ENCODE results near the gene TMPO.
"Not testable (repeated sequence)": the region's sequence is repeated elsewhere in the genome, so short reads cannot be mapped to it uniquely, and the experiment has no call there.

The TMPO gene

DNA sequence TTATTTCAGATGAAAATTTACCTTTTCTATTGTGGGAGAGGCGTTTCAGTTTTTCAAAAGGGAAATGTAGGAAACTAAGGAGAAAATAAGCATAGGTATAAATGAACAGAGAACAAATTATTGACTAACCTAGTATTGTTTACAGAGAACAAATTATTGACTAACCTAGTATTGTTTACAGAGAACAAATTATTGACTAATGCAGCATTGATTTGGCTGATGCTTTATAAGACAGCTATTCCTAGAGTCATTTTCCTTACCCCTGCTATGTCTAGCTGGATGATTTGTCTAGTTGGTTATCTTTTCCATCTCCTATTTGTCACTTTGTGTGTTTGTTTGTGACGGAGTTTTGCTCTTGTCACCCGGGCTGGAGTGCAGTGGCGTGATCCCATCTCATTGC lies 22.6 kb downstream of the TMPO start:
- Histone ChIP-seq H3K4me2 (ENCODE audit: low read length) (no peak overlapping the region), H3K27ac (no peak overlapping the region), H3K27me3 (ENCODE audit: control insufficient read depth, insufficient read depth, low read length) (no peaks in the 10 kb centered on the region), H3K9ac (no peak overlapping the region), H3K9me3 (ENCODE audit: control insufficient read depth, low read length) (no peaks in the 10 kb centered on the region), H3K4me1 (peaks cover 9% of the 10 kb centered on the region), H3K79me2 (no peaks in the 10 kb centered on the region), H3K36me3 (ENCODE audit: control insufficient read depth, insufficient read depth, low read length) (no peaks in the 10 kb centered on the region), H3K4me3 (ENCODE audit: low read depth, low read length) (no peak overlapping the region), H2AFZ (no peak overlapping the region)
- TF ChIP-seq, protein P1, sequence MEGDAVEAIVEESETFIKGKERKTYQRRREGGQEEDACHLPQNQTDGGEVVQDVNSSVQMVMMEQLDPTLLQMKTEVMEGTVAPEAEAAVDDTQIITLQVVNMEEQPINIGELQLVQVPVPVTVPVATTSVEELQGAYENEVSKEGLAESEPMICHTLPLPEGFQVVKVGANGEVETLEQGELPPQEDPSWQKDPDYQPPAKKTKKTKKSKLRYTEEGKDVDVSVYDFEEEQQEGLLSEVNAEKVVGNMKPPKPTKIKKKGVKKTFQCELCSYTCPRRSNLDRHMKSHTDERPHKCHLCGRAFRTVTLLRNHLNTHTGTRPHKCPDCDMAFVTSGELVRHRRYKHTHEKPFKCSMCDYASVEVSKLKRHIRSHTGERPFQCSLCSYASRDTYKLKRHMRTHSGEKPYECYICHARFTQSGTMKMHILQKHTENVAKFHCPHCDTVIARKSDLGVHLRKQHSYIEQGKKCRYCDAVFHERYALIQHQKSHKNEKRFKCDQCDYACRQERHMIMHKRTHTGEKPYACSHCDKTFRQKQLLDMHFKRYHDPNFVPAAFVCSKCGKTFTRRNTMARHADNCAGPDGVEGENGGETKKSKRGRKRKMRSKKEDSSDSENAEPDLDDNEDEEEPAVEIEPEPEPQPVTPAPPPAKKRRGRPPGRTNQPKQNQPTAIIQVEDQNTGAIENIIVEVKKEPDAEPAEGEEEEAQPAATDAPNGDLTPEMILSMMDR (IDR thresholded peaks at IDR 0.05) = no peak

DNA sequence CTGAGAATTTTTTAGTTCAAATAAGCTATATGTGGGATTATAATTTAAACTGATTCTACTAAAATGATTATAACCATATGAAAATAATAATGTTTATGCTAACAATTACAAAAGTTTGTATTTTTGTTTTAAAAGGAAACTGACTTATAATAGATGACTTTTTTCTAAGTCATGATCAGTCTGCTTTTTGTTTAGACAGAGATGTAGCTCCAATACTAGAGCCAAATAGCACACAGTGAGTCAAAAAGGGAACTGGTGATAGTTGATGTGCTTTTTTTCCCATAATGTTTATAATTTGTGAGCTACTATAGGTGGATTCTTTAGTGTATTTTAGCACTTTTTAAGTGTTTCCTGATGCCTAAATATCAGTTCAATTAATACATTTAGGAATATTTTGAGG lies 28.3 kb downstream of the TMPO start:
- TF ChIP-seq, protein P1 (IDR thresholded peaks at IDR 0.05) = no peak
- no peak overlapping the region for H3K27ac ChIP-seq
- H3K27me3 ChIP-seq (ENCODE audit: control insufficient read depth, insufficient read depth, low read length) = no peaks in the 10 kb centered on the region
- no peak overlapping the region for H3K9ac ChIP-seq
- H3K4me3 ChIP-seq (ENCODE audit: low read depth, low read length) = no peak overlapping the region
- H3K79me2 ChIP-seq = no peaks in the 10 kb centered on the region
- no peaks in the 10 kb centered on the region for H3K36me3 ChIP-seq (ENCODE audit: control insufficient read depth, insufficient read depth, low read length)
- no peaks in the 10 kb centered on the region for H3K4me1 ChIP-seq
- no peak overlapping the region for H2AFZ ChIP-seq
- no peaks in the 10 kb centered on the region for H3K9me3 ChIP-seq (ENCODE audit: control insufficient read depth, low read length)
- H3K4me2 ChIP-seq (ENCODE audit: low read length) = no peak overlapping the region

DNA sequence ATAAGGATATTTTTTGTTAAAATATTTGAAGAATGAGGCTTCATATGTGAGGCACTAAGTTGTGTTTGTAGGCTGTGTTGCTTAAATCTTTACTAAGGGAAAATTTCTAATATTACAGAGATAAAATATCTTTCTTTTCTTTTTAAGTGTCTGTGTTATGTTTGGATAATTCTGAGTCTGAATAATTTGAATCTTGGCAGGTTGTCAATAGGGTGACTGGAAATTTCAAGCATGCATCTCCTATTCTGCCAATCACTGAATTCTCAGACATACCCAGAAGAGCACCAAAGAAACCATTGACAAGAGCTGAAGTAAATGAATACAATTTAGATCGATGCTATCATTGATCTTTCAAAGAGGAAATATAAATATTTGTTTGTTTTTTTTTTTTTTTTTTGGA lies 29.4 kb downstream of the TMPO start:
- no peak overlapping the region for H3K27ac ChIP-seq
- H3K36me3 ChIP-seq (ENCODE audit: control insufficient read depth, insufficient read depth, low read length) = no peaks in the 10 kb centered on the region
- TF ChIP-seq, protein P1 (IDR thresholded peaks at IDR 0.05) = no peak
- no peaks in the 10 kb centered on the region for H3K27me3 ChIP-seq (ENCODE audit: control insufficient read depth, insufficient read depth, low read length)
- no peaks in the 10 kb centered on the region for H3K4me1 ChIP-seq
- no peaks in the 10 kb centered on the region for H3K9me3 ChIP-seq (ENCODE audit: control insufficient read depth, low read length)
- H3K4me2 ChIP-seq (ENCODE audit: low read length) = no peak overlapping the region
- H3K4me3 ChIP-seq (ENCODE audit: low read depth, low read length) = no peak overlapping the region
- H2AFZ ChIP-seq = no peak overlapping the region
- no peaks in the 10 kb centered on the region for H3K79me2 ChIP-seq
- no peak overlapping the region for H3K9ac ChIP-seq

DNA sequence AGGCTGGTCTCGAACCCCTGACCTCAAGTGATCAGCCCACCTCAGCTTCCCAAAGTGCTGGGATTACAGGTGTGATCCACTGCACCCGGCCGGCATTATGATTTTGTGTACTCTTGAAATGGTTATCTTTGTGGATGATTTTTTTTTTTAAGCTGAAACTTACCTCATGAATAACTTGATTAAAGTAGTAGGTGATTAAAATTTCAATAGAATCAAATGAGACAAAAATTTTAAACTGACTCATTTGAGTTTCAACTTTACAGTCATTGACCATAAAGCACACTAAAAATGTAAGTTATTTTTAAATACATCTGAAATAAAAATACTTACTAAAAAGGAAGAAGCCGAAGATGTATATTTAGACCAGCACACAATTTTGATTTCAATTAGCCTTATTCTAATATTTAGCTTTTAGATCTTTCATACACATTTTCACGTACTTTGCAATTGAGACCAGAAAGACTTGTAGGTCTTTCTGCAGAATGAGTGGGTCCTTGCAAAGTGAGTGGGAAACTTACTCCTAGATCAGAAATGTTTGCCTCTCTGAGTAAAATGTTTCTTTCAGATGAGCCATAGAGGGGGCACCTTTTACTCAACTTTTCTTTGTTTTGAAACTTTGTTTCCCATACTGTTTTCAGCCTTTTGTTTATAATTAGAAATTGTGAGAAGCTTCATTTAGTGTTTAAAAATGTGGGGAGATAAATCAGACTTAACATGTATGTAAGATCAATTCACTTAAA lies 34.2 kb downstream of the TMPO start:
- TF ChIP-seq, protein P1 (IDR thresholded peaks at IDR 0.05) = no peak
- Histone ChIP-seq H3K9ac (no peak overlapping the region), H2AFZ (no peak overlapping the region), H3K4me2 (ENCODE audit: low read length) (no peak overlapping the region), H3K9me3 (ENCODE audit: control insufficient read depth, low read length) (no peaks in the 10 kb centered on the region), H3K27me3 (ENCODE audit: control insufficient read depth, insufficient read depth, low read length) (no peaks in the 10 kb centered on the region), H3K27ac (no peak overlapping the region), H3K4me1 (no peaks in the 10 kb centered on the region), H3K36me3 (ENCODE audit: control insufficient read depth, insufficient read depth, low read length) (no peaks in the 10 kb centered on the region), H3K4me3 (ENCODE audit: low read depth, low read length) (no peak overlapping the region), H3K79me2 (no peaks in the 10 kb centered on the region)

DNA sequence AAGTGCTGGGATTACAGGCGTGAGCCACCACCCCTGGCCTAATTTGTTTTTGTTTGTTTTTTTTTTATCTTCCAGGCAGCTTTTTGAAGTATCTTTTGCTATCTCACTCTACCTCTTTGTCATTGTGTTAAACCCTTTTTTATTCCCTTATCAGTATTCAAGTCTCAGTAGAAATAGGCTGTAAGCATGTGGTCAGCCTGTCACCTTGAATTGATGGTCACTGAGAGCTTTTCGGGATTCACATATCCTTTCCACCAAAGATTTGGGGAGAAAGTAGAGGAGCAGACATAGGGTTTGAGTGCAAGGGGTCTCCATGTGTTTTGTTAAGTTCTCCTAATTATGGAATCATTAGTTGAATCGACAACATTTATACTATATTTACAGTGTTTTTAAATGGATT lies 36.4 kb downstream of the TMPO start:
- Histone ChIP-seq H3K79me2 (no peaks in the 10 kb centered on the region), H2AFZ (no peak overlapping the region), H3K27ac (no peak overlapping the region), H3K27me3 (ENCODE audit: control insufficient read depth, insufficient read depth, low read length) (no peaks in the 10 kb centered on the region), H3K4me3 (ENCODE audit: low read depth, low read length) (no peak overlapping the region), H3K4me2 (ENCODE audit: low read length) (no peak overlapping the region), H3K4me1 (no peaks in the 10 kb centered on the region), H3K36me3 (ENCODE audit: control insufficient read depth, insufficient read depth, low read length) (no peaks in the 10 kb centered on the region), H3K9ac (no peak overlapping the region), H3K9me3 (ENCODE audit: control insufficient read depth, low read length) (no peaks in the 10 kb centered on the region)
- TF ChIP-seq, protein P1 (IDR thresholded peaks at IDR 0.05) = no peak

DNA sequence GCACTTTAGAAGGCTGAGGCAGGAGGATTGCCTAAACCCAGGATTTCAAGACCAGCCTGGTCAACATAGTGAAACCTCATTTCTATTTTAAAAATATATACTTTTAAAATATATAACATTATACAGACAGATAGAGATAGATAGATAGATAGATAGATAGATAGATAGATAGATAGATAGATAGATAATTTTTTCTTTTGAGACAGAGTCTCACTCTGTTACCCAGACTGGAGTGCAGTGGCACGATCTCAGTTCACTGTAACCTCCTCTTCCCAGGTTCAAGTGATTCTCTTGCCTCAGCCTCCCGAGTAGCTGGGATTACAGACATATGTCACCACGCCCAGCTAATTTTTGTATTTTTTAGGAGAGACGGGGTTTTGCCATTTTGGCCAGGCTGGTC lies 42.7 kb downstream of the TMPO start:
- H3K79me2 ChIP-seq; H3K36me3 ChIP-seq (ENCODE audit: control insufficient read depth, insufficient read depth, low read length); H3K4me2 ChIP-seq (ENCODE audit: low read length); H3K27ac ChIP-seq; H3K27me3 ChIP-seq (ENCODE audit: control insufficient read depth, insufficient read depth, low read length); H3K4me1 ChIP-seq; H2AFZ ChIP-seq; H3K9me3 ChIP-seq (ENCODE audit: control insufficient read depth, low read length); H3K4me3 ChIP-seq (ENCODE audit: low read depth, low read length); H3K9ac ChIP-seq: not testable (repeated sequence)
